Measurements from ENCODE around the gene CCDC112.

CCDC112 gene

DNA sequence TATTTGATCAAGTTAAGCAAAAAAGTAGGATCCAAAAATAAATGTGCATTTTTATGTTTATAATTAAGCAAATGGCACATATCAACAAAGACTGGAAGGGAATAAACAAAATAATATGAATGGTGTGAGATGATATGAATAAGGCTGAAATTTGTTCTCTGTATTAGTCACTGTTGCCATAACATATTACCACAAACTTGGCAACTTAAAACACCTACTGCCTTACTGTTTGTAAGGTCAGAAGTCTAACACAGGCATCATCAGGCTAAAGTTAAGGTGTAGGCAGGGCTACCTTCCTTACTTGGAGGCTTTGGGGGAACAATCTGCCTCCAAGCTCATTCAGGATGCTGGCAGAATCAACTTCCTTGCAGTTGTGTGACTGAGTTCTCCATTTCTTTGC, 53.0 kb downstream of the CCDC112 start:
- TF ChIP-seq, protein P1, sequence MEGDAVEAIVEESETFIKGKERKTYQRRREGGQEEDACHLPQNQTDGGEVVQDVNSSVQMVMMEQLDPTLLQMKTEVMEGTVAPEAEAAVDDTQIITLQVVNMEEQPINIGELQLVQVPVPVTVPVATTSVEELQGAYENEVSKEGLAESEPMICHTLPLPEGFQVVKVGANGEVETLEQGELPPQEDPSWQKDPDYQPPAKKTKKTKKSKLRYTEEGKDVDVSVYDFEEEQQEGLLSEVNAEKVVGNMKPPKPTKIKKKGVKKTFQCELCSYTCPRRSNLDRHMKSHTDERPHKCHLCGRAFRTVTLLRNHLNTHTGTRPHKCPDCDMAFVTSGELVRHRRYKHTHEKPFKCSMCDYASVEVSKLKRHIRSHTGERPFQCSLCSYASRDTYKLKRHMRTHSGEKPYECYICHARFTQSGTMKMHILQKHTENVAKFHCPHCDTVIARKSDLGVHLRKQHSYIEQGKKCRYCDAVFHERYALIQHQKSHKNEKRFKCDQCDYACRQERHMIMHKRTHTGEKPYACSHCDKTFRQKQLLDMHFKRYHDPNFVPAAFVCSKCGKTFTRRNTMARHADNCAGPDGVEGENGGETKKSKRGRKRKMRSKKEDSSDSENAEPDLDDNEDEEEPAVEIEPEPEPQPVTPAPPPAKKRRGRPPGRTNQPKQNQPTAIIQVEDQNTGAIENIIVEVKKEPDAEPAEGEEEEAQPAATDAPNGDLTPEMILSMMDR (IDR thresholded peaks at IDR 0.05; ENCODE audit: extremely low read depth, missing control alignments), result no peak
- DNase-seq (ENCODE audit: low spot score), result no peak

DNA sequence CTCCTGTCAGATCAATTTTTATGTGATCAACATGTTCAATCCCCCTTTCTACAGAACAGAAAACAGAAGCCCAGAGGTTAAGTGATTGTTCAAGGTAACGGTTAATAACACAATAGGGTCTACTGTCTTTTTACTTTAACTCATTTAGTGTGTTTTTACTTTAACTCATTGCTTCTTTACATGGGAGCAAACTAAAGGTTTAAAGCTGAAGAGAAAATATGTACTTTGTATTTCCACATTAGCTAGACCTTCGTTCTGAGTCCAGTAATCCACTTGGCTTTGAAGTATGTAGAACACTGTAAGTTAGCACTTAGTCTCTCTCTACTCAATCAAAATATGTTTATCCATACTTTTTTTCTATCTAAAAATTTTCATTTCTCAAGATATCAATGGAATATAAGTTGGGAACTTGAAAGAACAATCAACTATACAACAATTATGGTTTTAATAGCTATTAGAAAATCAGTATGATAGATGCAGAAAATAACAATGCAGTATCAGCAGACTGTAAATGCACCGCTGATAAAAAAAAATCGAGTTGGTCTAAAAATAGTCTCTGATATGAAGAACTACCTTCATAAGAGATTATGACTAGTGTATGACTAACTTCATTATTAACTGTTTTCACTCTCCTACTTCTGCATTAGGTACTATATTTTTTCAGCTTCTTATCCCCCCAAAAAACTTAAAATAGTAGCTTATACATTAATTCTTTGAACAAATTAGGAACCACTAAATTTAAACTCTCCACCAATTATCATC, 54.4 kb downstream of the CCDC112 start:
- TF ChIP-seq, protein P1 (IDR thresholded peaks at IDR 0.05; ENCODE audit: extremely low read depth, missing control alignments), result no peak
- no peak for DNase-seq (ENCODE audit: low spot score)

DNA sequence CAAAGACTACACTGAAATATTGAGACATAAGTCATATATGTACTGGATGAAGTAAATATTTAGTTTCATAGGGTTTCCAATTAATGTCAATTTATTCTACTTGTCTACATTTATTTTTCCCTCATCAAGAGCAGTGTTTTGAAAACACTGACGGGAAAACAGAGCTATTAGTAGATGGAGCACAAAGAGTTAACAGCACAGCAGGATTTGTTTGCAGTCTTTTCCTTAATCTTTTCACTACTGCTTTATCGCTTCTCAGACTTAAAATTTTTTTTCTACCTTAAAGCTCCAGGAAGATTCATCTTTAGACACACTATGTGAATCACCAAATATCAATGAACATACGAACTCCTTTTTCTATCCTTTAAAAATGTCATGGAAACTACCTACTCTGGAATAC, 59.4 kb downstream of the CCDC112 start:
- no peak for DNase-seq (ENCODE audit: low spot score)
- TF ChIP-seq, protein P1 (IDR thresholded peaks at IDR 0.05; ENCODE audit: extremely low read depth, missing control alignments), result no peak

DNA sequence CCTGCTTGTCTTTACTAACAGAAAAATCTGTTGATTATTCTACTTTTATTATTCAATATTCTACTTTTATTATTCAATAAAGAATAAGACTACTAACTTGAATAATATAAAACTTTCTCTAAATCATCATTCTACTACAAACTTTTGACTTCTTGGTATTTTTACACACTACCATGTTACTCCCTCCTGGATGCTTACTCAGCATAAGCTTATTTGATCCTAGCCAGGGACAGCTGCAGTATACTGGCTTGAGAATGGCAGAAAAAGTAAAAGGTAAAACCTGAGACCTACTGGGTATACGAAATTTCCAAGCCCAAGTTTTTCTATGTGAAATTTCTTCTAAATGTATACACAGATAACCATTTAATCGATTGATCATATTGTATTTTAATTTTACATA, 59.9 kb downstream of the CCDC112 start:
- TF ChIP-seq, protein P1 (IDR thresholded peaks at IDR 0.05; ENCODE audit: extremely low read depth, missing control alignments), result no peak
- no peak for DNase-seq (ENCODE audit: low spot score)

DNA sequence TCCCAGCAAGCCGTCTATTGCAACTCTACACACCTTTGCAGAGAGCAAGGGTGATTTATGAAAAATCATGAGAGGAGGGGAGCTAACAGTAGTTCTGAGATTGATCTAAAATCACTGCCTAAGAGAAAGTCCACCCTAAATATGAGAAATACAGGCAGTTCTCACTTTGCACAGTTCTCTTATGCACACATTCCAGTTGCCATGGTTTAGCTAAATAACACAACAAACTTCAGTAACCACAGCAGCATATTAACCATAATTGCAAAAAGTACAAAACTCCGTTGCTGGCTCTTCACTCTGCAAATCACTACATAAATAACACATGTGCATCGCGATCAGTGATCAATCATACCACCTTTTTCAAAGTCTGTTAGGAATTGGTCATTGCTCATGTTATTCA, 64.9 kb downstream of the CCDC112 start:
- DNase-seq (ENCODE audit: low spot score), result no peak
- TF ChIP-seq, protein P1 (IDR thresholded peaks at IDR 0.05; ENCODE audit: extremely low read depth, missing control alignments), result no peak

DNA sequence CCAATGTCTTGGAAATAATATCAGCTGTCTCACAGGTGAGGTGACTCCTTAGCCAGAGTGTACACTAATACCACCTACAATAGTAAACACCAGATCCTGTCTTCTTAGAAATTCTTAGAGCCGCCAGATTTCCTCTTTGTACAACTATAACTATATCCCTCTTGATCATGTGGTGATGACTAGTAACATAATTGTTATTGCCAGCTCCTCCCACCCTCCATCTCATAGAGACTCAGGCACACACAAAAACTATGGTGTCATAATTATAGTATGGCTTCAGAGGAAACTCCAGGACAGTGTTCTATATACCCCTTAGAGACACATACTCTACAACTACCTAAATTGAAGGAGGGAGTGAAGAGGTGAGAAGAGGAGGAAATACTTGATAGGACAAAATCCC, 66.8 kb downstream of the CCDC112 start:
- TF ChIP-seq, protein P1 (IDR thresholded peaks at IDR 0.05; ENCODE audit: extremely low read depth, missing control alignments), result no peak
- no peak for DNase-seq (ENCODE audit: low spot score)

DNA sequence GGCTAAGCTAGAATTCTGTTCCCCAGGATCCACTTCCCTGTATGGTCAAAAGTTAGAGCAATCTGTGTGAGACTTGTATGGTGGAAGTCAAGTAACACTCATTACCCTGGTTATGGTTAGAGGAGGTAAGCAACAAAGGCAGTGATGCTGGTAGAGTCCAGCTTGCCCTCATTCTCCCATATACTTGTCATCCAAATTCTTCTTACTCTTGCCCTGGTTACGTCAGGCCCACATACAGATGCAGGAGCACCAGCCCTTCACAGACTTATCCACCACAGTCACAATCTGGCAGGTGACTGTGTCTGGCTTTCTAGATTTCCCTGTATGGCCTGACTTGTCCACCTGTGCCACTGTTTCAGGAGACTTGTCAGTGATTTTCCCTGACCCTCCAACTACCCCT, 69.2 kb downstream of the CCDC112 start:
- no peak for DNase-seq (ENCODE audit: low spot score)
- TF ChIP-seq, protein P1 (IDR thresholded peaks at IDR 0.05; ENCODE audit: extremely low read depth, missing control alignments), result no peak
